ENCODE data around the gene STAB1. TPM values are rescaled to one million over a fixed set of nuclear protein-coding genes. Genes with fewer than 3 reads are reported as not detected.
A peak's percentile ranks its signal among the peaks of the same experiment; 100 is the strongest.

Gene STAB1
- total RNA-seq, 1 donor from 2014 or later, result 67.2 TPM

DNA sequence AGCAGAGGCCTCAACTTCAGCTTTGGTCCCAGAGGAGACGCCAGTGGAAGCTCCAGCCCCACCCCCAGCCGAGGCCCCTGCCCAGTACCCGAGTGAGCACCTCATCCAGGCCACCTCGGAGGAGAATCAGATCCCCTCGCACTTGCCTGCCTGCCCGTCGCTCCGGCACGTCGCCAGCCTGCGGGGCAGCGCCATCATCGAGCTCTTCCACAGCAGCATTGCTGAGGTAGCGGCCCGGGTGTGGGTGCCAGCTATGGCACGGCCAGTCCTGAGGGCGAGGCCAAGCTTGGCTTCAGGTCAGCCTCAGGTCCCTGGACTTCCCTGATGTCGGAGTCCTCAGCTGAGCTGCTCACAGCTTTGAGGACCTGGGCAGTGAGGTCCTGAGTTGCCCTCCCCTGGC lies 5.7 kb upstream of the STAB1 start:
- no peak for DNase-seq
- H3K27ac ChIP-seq (replicated peaks), result peak overlapping the region; percentile 82
- H3K27me3 ChIP-seq (ENCODE audit: low read depth), result no peaks in the 10 kb centered on the region
- intact Hi-C loops (cut with micrococcal nuclease), result no loop called here
- TF ChIP-seq, protein P1, sequence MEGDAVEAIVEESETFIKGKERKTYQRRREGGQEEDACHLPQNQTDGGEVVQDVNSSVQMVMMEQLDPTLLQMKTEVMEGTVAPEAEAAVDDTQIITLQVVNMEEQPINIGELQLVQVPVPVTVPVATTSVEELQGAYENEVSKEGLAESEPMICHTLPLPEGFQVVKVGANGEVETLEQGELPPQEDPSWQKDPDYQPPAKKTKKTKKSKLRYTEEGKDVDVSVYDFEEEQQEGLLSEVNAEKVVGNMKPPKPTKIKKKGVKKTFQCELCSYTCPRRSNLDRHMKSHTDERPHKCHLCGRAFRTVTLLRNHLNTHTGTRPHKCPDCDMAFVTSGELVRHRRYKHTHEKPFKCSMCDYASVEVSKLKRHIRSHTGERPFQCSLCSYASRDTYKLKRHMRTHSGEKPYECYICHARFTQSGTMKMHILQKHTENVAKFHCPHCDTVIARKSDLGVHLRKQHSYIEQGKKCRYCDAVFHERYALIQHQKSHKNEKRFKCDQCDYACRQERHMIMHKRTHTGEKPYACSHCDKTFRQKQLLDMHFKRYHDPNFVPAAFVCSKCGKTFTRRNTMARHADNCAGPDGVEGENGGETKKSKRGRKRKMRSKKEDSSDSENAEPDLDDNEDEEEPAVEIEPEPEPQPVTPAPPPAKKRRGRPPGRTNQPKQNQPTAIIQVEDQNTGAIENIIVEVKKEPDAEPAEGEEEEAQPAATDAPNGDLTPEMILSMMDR (IDR thresholded peaks at IDR 0.05; ENCODE audit: borderline replicate concordance), result no peak
- H3K36me3 ChIP-seq, result peaks cover 83% of the 10 kb centered on the region
- H3K4me1 ChIP-seq, result peaks cover 76% of the 10 kb centered on the region
- H3K4me3 ChIP-seq, result no peak overlapping the region
- no peaks in the 10 kb centered on the region for H3K9me3 ChIP-seq (replicated peaks)

DNA sequence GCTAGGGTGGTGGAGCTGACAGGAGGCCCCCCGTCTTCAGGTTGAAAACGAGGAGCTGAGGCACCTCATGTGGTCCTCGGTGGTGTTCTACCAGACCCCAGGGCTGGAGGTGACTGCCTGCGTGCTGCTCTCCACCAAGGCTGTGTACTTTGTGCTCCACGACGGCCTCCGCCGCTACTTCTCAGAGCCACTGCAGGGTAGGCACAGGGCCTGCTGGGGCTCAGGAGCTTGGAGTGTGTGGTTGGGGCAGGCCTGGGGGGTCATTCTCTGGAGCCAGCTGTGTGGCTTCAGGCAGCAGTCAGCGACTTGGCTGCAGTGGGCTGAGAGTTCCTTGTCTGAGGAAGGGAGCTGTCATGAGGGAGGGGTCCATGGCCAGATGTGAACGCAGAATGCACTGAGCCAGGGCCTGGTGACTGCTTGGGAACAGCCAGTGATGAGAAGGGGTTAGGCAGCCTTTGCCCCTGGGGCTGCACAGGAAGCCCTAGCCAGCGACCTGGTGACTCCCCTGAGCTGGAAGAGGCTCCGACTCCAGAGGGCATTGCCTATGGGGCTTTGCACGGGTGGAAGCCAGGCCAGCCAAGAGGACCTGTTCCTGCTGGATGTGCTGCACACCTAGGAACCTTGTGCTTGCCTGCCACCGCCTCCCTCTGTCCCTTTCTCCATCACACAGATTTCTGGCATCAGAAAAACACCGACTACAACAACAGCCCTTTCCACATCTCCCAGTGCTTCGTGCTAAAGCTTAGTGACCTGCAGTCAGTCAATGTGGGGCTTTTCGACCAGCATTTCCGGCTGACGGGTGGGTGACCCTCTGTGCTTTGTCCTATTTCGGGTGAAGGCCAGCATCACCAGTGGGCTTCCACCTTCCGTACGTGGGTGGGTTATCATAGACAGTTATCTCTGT lies 4.9 kb upstream of the STAB1 start:
- H3K36me3 ChIP-seq, result peaks cover 83% of the 10 kb centered on the region
- no peaks in the 10 kb centered on the region for H3K9me3 ChIP-seq (replicated peaks)
- no peaks in the 10 kb centered on the region for H3K27me3 ChIP-seq (ENCODE audit: low read depth)
- intact Hi-C loops (cut with micrococcal nuclease), result no loop called here
- H3K4me1 ChIP-seq, result peaks cover 75% of the 10 kb centered on the region
- TF ChIP-seq, protein P1 (IDR thresholded peaks at IDR 0.05; ENCODE audit: borderline replicate concordance), result no peak
- DNase-seq, result no peak
- H3K4me3 ChIP-seq, result peak overlapping the region; percentile 2
- H3K27ac ChIP-seq (replicated peaks), result peak overlapping the region; percentile 82

DNA sequence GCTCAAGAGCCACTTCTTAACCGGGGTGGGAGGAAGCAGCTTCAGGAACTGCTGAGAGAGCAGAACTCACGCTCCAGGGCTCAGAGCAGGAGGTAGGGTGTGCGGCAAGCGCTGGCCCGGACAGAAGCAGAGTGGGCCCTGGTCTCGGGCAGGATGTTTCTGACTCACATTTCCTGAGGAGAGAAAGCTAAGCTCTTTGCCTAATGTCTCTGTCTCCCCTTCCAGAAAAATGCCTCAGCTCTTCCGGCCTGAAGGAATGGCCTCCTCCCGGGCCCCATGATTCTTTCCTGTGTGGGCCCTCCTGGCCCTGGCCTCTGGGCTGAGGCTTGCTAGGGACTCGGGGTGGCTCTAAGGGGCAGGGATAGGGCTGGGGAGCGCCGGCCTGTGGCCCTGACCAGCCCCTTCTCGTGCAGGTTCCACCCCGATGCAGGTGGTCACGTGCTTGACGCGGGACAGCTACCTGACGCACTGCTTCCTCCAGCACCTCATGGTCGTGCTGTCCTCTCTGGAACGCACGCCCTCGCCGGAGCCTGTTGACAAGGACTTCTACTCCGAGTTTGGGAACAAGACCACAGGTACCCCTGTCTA lies 4.1 kb upstream of the STAB1 start:
- Histone ChIP-seq H3K36me3 (peaks cover 76% of the 10 kb centered on the region), H3K4me3 (peak overlapping the region; percentile 2)

DNA sequence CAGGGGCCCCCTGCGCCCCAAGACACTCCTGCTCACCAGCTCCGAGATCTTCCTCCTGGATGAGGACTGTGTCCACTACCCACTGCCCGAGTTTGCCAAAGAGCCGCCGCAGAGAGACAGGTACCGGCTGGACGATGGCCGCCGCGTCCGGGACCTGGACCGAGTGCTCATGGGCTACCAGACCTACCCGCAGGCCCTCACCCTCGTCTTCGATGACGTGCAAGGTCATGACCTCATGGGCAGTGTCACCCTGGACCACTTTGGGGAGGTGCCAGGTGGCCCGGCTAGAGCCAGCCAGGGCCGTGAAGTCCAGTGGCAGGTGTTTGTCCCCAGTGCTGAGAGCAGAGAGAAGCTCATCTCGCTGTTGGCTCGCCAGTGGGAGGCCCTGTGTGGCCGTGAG lies 3.1 kb upstream of the STAB1 start:
- Histone ChIP-seq H3K9me3 (replicated peaks) (no peaks in the 10 kb centered on the region), H3K27me3 (ENCODE audit: low read depth) (no peaks in the 10 kb centered on the region), H3K36me3 (peaks cover 66% of the 10 kb centered on the region), H3K4me3 (no peak overlapping the region), H3K27ac (replicated peaks) (peak overlapping the region; percentile 82), H3K4me1 (peaks cover 84% of the 10 kb centered on the region)
- intact Hi-C loops (cut with micrococcal nuclease), result no loop called here
- no peak for DNase-seq
- TF ChIP-seq, protein P1 (IDR thresholded peaks at IDR 0.05; ENCODE audit: borderline replicate concordance), result no peak

More for the DNA sequence above, 4.1 kb upstream of the STAB1 start:
- Histone ChIP-seq H3K27ac (replicated peaks) (peak overlapping the region; percentile 82), H3K9me3 (replicated peaks) (no peaks in the 10 kb centered on the region), H3K27me3 (ENCODE audit: low read depth) (no peaks in the 10 kb centered on the region), H3K4me1 (peaks cover 78% of the 10 kb centered on the region)
- TF ChIP-seq, protein P1 (IDR thresholded peaks at IDR 0.05; ENCODE audit: borderline replicate concordance), result no peak
- intact Hi-C loops (cut with micrococcal nuclease), result no loop called here
- peak; percentile 50 for DNase-seq

DNA sequence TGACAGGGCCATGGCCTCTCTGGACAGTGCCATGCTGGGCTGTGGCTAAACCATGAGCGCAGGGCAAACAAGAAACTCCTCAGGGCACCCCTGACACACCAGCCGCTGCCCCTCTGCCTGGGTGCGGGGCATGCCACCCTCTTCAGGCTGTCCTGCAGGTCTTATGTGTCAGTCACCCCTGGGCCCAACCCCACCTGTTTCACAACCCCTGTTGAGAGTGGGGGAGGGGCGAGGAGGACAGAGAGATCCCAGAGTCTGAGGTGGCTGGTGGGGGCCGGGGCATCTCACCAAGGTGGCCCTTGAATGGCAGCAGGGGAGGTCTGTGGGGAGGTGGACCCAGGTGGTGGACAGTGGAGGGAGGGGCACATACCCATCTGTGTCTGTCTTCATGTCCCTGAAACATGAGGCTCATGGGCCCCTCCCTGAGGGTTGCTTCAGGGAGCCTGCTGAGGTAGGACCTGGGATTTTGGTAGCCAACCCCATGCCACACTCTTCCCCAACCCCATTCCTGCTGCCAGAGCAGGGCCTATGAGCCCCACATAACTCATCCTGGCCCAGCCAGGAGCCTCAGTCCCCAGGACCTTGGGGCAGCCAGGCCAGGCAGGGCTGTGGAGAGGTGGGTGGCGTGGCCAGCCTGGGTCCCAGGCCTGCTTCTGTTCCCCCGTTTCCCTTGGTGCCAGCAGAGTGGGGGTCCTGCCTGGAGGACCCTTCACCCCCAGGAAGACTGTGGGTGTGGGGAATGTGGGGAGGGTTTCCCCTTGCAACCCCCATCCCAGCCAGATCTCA lies 1.7 kb upstream of the STAB1 start:
- DNase-seq, result no peak
- peaks cover 80% of the 10 kb centered on the region for H3K4me1 ChIP-seq
- no peak overlapping the region for H3K4me3 ChIP-seq
- no peaks in the 10 kb centered on the region for H3K9me3 ChIP-seq (replicated peaks)
- intact Hi-C loops (cut with micrococcal nuclease), result no loop called here
- H3K36me3 ChIP-seq, result peaks cover 52% of the 10 kb centered on the region
- no peaks in the 10 kb centered on the region for H3K27me3 ChIP-seq (ENCODE audit: low read depth)
- H3K27ac ChIP-seq (replicated peaks), result no peak overlapping the region
- TF ChIP-seq, protein P1 (IDR thresholded peaks at IDR 0.05; ENCODE audit: borderline replicate concordance), result no peak

Data from left ventricle myocardium inferior (tissue), 1 donor.